Type B pancreatic cell (in vitro differentiated cells): ENCODE results near the gene HIBCH. TPM values are rescaled to one million over a fixed set of nuclear protein-coding genes. Genes with fewer than 3 reads are reported as not detected.

Source experiments
- DNase-seq: peaks from one replicate; pipeline ENCODE4 v3.0.0; 2021; ENCODE audit warnings: mixed read lengths; ENCODE audit not compliant: unreplicated experiment; ENCODE audit errors: extremely low spot score
- H3K27ac Mint-ChIP-seq: 2 replicates; pipeline ENCODE4 v1.8.0; 2021; ENCODE audit warnings: mild to moderate bottlenecking, mixed read lengths
- H3K27me3 Mint-ChIP-seq: 2 replicates; pipeline ENCODE4 v1.8.0; 2021; ENCODE audit warnings: mixed read lengths
- H3K36me3 Mint-ChIP-seq: 2 replicates; pipeline ENCODE4 v1.8.0; 2021; ENCODE audit warnings: mixed read lengths
- H3K4me1 Mint-ChIP-seq: one replicate; pipeline ENCODE4 v1.8.0; 2021; ENCODE audit warnings: mixed read lengths; ENCODE audit not compliant: unreplicated experiment
- H3K4me3 Mint-ChIP-seq: 2 replicates; pipeline ENCODE4 v1.8.0; 2021; ENCODE audit warnings: mild to moderate bottlenecking, mixed read lengths
- H3K9me3 Mint-ChIP-seq: 2 replicates; pipeline ENCODE4 v1.8.0; 2021; ENCODE audit warnings: mixed read lengths
- CTCF ChIP-seq: fragments of 200-600 bp; sonication (generic); conservative IDR thresholded peaks from 2 replicates; pipeline ENCODE4 v1.5.0; 2021; ENCODE audit warnings: antibody characterized with exemption, mild to moderate bottlenecking
- total RNA-seq: library from RNA; stranded (reverse); gene quantifications from 2 replicates; pipeline ENCODE4 v1.2.1, GENCODE V29; 2021; ENCODE audit warnings: low replicate concordance

Gene HIBCH
- total RNA-seq, 1 donor from 2014 or later: 46.6 TPM

- no peaks in the 10 kb centered on the region for H3K9me3 Mint-ChIP-seq
- no peak for DNase-seq
- no peak for TF ChIP-seq CTCF
- H3K4me1 Mint-ChIP-seq: no peaks in the 10 kb centered on the region
- no peaks in the 10 kb centered on the region for H3K36me3 Mint-ChIP-seq
- no peak overlapping the region for H3K4me3 Mint-ChIP-seq
- no peak overlapping the region for H3K27ac Mint-ChIP-seq
- no peaks in the 10 kb centered on the region for H3K27me3 Mint-ChIP-seq
Measured at GRCh38 chr2:190209559-190209958, 110.1 kb downstream of the HIBCH start.

GRCh38 chr2:190207930-190208329 lies 111.7 kb downstream of the HIBCH start:
- no peak overlapping the region for H3K4me3 Mint-ChIP-seq
- no peaks in the 10 kb centered on the region for H3K4me1 Mint-ChIP-seq
- no peaks in the 10 kb centered on the region for H3K27me3 Mint-ChIP-seq
- H3K36me3 Mint-ChIP-seq: peaks cover under 1% of the 10 kb centered on the region
- no peak for DNase-seq
- H3K9me3 Mint-ChIP-seq: no peaks in the 10 kb centered on the region
- no peak for TF ChIP-seq CTCF
- no peak overlapping the region for H3K27ac Mint-ChIP-seq

GRCh38 chr2:190205657-190206056 lies 114.0 kb downstream of the HIBCH start:
- no peak overlapping the region for H3K27ac Mint-ChIP-seq
- no peak for DNase-seq

GRCh38 chr2:190202604-190203003 lies 117.0 kb downstream of the HIBCH start:
- Mint-ChIP-seq H3K27ac (no peak overlapping the region), H3K4me3 (no peak overlapping the region), H3K36me3 (peaks cover 18% of the 10 kb centered on the region), H3K9me3 (no peaks in the 10 kb centered on the region), H3K27me3 (no peaks in the 10 kb centered on the region), H3K4me1 (no peaks in the 10 kb centered on the region)
- DNase-seq: no peak
- TF ChIP-seq CTCF: no peak

More at GRCh38 chr2:190205657-190206056, 114.0 kb downstream of the HIBCH start:
- Mint-ChIP-seq H3K4me1 (no peaks in the 10 kb centered on the region), H3K9me3 (no peaks in the 10 kb centered on the region), H3K36me3 (peaks cover 9% of the 10 kb centered on the region), H3K4me3 (no peak overlapping the region), H3K27me3 (no peaks in the 10 kb centered on the region)
- no peak for TF ChIP-seq CTCF

GRCh38 chr2:190202018-190202417 lies 117.6 kb downstream of the HIBCH start:
- no peaks in the 10 kb centered on the region for H3K4me1 Mint-ChIP-seq
- no peak overlapping the region for H3K4me3 Mint-ChIP-seq
- TF ChIP-seq CTCF: no peak
- no peak overlapping the region for H3K27ac Mint-ChIP-seq
- H3K27me3 Mint-ChIP-seq: no peaks in the 10 kb centered on the region
- H3K36me3 Mint-ChIP-seq: peaks cover 19% of the 10 kb centered on the region
- no peaks in the 10 kb centered on the region for H3K9me3 Mint-ChIP-seq
- DNase-seq: no peak

GRCh38 chr2:190200603-190201002 lies 119.0 kb downstream of the HIBCH start:
- H3K36me3 Mint-ChIP-seq: peaks cover 19% of the 10 kb centered on the region
- no peaks in the 10 kb centered on the region for H3K9me3 Mint-ChIP-seq
- no peaks in the 10 kb centered on the region for H3K4me1 Mint-ChIP-seq
- H3K27me3 Mint-ChIP-seq: no peaks in the 10 kb centered on the region
- DNase-seq: no peak
- TF ChIP-seq CTCF: no peak
- H3K4me3 Mint-ChIP-seq: no peak overlapping the region
- no peak overlapping the region for H3K27ac Mint-ChIP-seq
